ENCODE results near the gene COL15A1.

COL15A1 gene

GRCh38 chr9:99062549-99062948, 118.8 kb downstream of the COL15A1 start:
- no peak for DNase-seq

GRCh38 chr9:99063522-99063921, 119.8 kb downstream of the COL15A1 start:
- DNase-seq: no peak

- DNase-seq: no peak
Measured at GRCh38 chr9:99066571-99066970, 122.9 kb downstream of the COL15A1 start.

- DNase-seq: no peak
Measured at GRCh38 chr9:99069075-99069474, 125.4 kb downstream of the COL15A1 start.

- no peak for DNase-seq
Measured at GRCh38 chr9:99069546-99069945, 125.8 kb downstream of the COL15A1 start.

GRCh38 chr9:99070681-99071080, 127.0 kb downstream of the COL15A1 start:
- no peak for DNase-seq

GRCh38 chr9:99071313-99072039, 127.8 kb downstream of the COL15A1 start:
- DNase-seq: no peak

GRCh38 chr9:99072040-99072394, 128.3 kb downstream of the COL15A1 start:
- no peak for DNase-seq

GRCh38 chr9:99073347-99073746, 129.6 kb downstream of the COL15A1 start:
- no peak for DNase-seq

GRCh38 chr9:99073985-99074901, 130.5 kb downstream of the COL15A1 start:
- no peak for DNase-seq

- no peak for DNase-seq
Measured at GRCh38 chr9:99074902-99075245, 131.2 kb downstream of the COL15A1 start.

- no peak for DNase-seq
Measured at GRCh38 chr9:99075246-99075912, 131.7 kb downstream of the COL15A1 start.

- no peak for DNase-seq
Measured at GRCh38 chr9:99076030-99076429, 132.3 kb downstream of the COL15A1 start.

GRCh38 chr9:99076483-99077171, 132.9 kb downstream of the COL15A1 start:
- DNase-seq: no peak

GRCh38 chr9:99078717-99079116, 135.0 kb downstream of the COL15A1 start:
- no peak for DNase-seq

- no peak for DNase-seq
Measured at GRCh38 chr9:99079542-99079941, 135.8 kb downstream of the COL15A1 start.

GRCh38 chr9:99083051-99083450, 139.3 kb downstream of the COL15A1 start:
- no peak for DNase-seq

GRCh38 chr9:99085949-99086948, 142.5 kb downstream of the COL15A1 start:
- DNase-seq: no peak

GRCh38 chr9:99087462-99087861, 143.8 kb downstream of the COL15A1 start:
- DNase-seq: no peak

- DNase-seq: no peak
Measured at GRCh38 chr9:99090336-99091130, 146.8 kb downstream of the COL15A1 start.

Data from activated CD4-positive, alpha-beta T cell treated with anti-CD3 and anti-CD28 coated beads, Interleukin-2, amount 50 U/mL, for 16 hours (primary cell).